Caco-2 (cell line): ENCODE results near the gene ESRRB. TPM values are rescaled to one million over a fixed set of nuclear protein-coding genes. Genes with fewer than 3 reads are reported as not detected.

ENCODE experiments used
- BruUV-seq: library from RNA; stranded (reverse); fragments of 400-500 nt; replicated peaks from 2 replicates; lab custom pipeline; 2021; lab: Mats Ljungman, UMichigan
- CTCF ChIA-PET: fragments of 300-600 bp; sonication (Branson Sonifier 250); formaldehyde crosslinking; loops from one replicate; lab custom pipeline; 2022; ENCODE audit warnings: antibody characterized with exemption; lab: Charles Lee
- POLR2A ChIA-PET: fragments of 300-600 bp; sonication (Branson Sonifier 250); formaldehyde crosslinking; loops from one replicate; lab custom pipeline; 2022; ENCODE audit warnings: antibody characterized with exemption; lab: Charles Lee
- DNase-seq, 2 experiments: peaks; one replicate each; pipeline versions ENCODE4 v3.0.0 to v3.0.0-alpha.2; 2020 to 2022
- H3K27me3 ChIP-seq: replicated peaks from 2 replicates; pipeline ENCODE4 v1.6.0; 2011; ENCODE audit warnings: low read length; ENCODE audit not compliant: control insufficient read depth, insufficient read depth
- H3K36me3 ChIP-seq: 2 replicates; pipeline ENCODE4 v1.5.1; 2011; ENCODE audit warnings: low read length; ENCODE audit not compliant: control insufficient read depth, insufficient read depth
- H3K4me1 ChIP-seq: fragments of 250-450 bp; sonication (Bioruptor Pico); 2 replicates; pipeline ENCODE4 v1.5.1; 2020; ENCODE audit warnings: mild to moderate bottlenecking
- H3K4me3 ChIP-seq: 2 replicates; pipeline ENCODE4 v1.5.1; 2011; ENCODE audit warnings: low read depth, mild to moderate bottlenecking, control low read depth, low read length
- H3K9me3 ChIP-seq: fragments of 250-450 bp; sonication (Bioruptor Pico); 2 replicates; pipeline ENCODE4 v1.5.1; 2020; ENCODE audit warnings: mild to moderate bottlenecking, moderate library complexity
- H3K27ac Mint-ChIP-seq: one replicate; pipeline ENCODE4 v1.8.0; 2022; ENCODE audit warnings: mixed read lengths; ENCODE audit not compliant: unreplicated experiment
- H3K27me3 Mint-ChIP-seq: one replicate; pipeline ENCODE4 v1.8.0; 2022; ENCODE audit warnings: mixed read lengths; ENCODE audit not compliant: insufficient read depth, unreplicated experiment
- H3K36me3 Mint-ChIP-seq: one replicate; pipeline ENCODE4 v1.8.0; 2022; ENCODE audit warnings: mild to moderate bottlenecking, mixed read lengths; ENCODE audit not compliant: insufficient read depth, unreplicated experiment
- H3K4me1 Mint-ChIP-seq: one replicate; pipeline ENCODE4 v1.8.0; 2022; ENCODE audit warnings: low read depth, mixed read lengths; ENCODE audit not compliant: unreplicated experiment
- H3K4me3 Mint-ChIP-seq: one replicate; pipeline ENCODE4 v1.8.0; 2022; ENCODE audit warnings: mild to moderate bottlenecking, moderate library complexity, mixed read lengths; ENCODE audit not compliant: unreplicated experiment
- H3K9me3 Mint-ChIP-seq: one replicate; pipeline ENCODE4 v1.8.0; 2022; ENCODE audit warnings: mixed read lengths; ENCODE audit not compliant: unreplicated experiment
- intact Hi-C: fragments of 100-400 bp; cut with micrococcal nuclease; formaldehyde crosslinking; loops from one replicate; pipeline ENCODE4 v1.10.0; 2022; ENCODE audit not compliant: unreplicated experiment
- total RNA-seq: library from RNA; stranded (reverse); gene quantifications from 2 replicates; pipeline ENCODE4 v1.2.3, GENCODE V29; 2022
- TF ChIP-seq, protein P1 (sequence below), 2 experiments: fragments of 200-600 bp in 1 of 2; IDR thresholded peaks; 1 replicate in 1 of 2; 2 replicates in 1 of 2; pipeline versions ENCODE4 v1.5.1 to v1.8.0; 2011 to 2022; ENCODE audit warnings: antibody characterized with exemption in 1 of 2, control low read depth in 1 of 2, inconsistent platforms in 1 of 2, low read depth in 1 of 2, low read length in 1 of 2, mild to moderate bottlenecking in 1 of 2, moderate library complexity in 1 of 2; ENCODE audit not compliant: insufficient read depth in 1 of 2, severe bottlenecking in 1 of 2, unreplicated experiment in 1 of 2

Gene ESRRB
- total RNA-seq, 1 experiment from 2014 or later: not detected

DNA sequence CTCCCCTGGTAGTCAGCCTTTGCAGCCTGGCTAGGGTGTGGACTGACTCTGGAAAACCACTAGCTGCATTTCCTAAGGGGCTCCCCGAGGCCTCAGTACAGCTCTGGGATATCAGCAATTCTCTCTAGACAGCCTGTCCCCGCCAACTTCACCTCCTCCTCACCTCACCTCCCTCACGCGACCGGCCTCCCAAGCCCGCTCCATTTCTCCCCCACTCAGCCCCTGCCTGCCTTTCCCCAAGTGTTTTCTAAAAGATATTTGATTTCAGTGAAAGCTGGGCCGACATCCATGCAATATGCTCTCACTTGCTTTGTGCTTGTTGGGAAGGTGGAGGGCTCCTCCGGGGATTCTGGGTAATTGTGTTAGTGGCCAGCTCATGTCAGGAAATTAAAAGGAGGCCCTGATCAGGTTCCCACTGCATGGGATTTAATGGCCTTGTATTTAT lies 91.8 kb downstream of the ESRRB start:
- H3K9me3 Mint-ChIP-seq: no peaks in the 10 kb centered on the region
- POLR2A ChIA-PET: no interaction called here
- intact Hi-C loops: no loop called here
- H3K27me3 Mint-ChIP-seq: peaks cover 11% of the 10 kb centered on the region
- Histone ChIP-seq H3K27me3 (no peaks in the 10 kb centered on the region), H3K36me3 (no peaks in the 10 kb centered on the region), H3K9me3 (no peaks in the 10 kb centered on the region), H3K4me1 (no peaks in the 10 kb centered on the region), H3K4me3 (no peak overlapping the region)
- no peak overlapping the region for H3K4me3 Mint-ChIP-seq
- DNase-seq: no peak
- no TSS peak for BruUV-seq
- H3K4me1 Mint-ChIP-seq: no peaks in the 10 kb centered on the region
- TF ChIP-seq, protein P1, sequence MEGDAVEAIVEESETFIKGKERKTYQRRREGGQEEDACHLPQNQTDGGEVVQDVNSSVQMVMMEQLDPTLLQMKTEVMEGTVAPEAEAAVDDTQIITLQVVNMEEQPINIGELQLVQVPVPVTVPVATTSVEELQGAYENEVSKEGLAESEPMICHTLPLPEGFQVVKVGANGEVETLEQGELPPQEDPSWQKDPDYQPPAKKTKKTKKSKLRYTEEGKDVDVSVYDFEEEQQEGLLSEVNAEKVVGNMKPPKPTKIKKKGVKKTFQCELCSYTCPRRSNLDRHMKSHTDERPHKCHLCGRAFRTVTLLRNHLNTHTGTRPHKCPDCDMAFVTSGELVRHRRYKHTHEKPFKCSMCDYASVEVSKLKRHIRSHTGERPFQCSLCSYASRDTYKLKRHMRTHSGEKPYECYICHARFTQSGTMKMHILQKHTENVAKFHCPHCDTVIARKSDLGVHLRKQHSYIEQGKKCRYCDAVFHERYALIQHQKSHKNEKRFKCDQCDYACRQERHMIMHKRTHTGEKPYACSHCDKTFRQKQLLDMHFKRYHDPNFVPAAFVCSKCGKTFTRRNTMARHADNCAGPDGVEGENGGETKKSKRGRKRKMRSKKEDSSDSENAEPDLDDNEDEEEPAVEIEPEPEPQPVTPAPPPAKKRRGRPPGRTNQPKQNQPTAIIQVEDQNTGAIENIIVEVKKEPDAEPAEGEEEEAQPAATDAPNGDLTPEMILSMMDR (IDR thresholded peaks at IDR 0.05; ENCODE audit: insufficient read depth in 1 of 2, low read depth in 1 of 2, low read length in 1 of 2, severe bottlenecking in 1 of 2, unreplicated experiment in 1 of 2): no peak
- no peaks in the 10 kb centered on the region for H3K36me3 Mint-ChIP-seq
- CTCF ChIA-PET: no interaction called here
- H3K27ac Mint-ChIP-seq: no peak overlapping the region

GRCh38 chr14:76472199-76472723 lies 96.3 kb downstream of the ESRRB start:
- H3K27me3 ChIP-seq: no peaks in the 10 kb centered on the region

GRCh38 chr14:76473481-76474263 lies 97.7 kb downstream of the ESRRB start:
- ChIA-PET CTCF (no interaction called here), POLR2A (no interaction called here)
- intact Hi-C loops: no loop called here
- no peaks in the 10 kb centered on the region for H3K9me3 ChIP-seq
- H3K4me1 ChIP-seq: no peaks in the 10 kb centered on the region
- H3K27me3 ChIP-seq: no peaks in the 10 kb centered on the region
- H3K4me3 Mint-ChIP-seq: no peak overlapping the region
- no peak for DNase-seq
- no peak overlapping the region for H3K27ac Mint-ChIP-seq
- peaks cover 17% of the 10 kb centered on the region for H3K27me3 Mint-ChIP-seq
- no peak overlapping the region for H3K4me3 ChIP-seq
- no peaks in the 10 kb centered on the region for H3K4me1 Mint-ChIP-seq
- no peaks in the 10 kb centered on the region for H3K36me3 Mint-ChIP-seq
- H3K36me3 ChIP-seq: no peaks in the 10 kb centered on the region
- no TSS peak for BruUV-seq
- TF ChIP-seq, protein P1 (IDR thresholded peaks at IDR 0.05; ENCODE audit: insufficient read depth in 1 of 2, low read depth in 1 of 2, low read length in 1 of 2, severe bottlenecking in 1 of 2, unreplicated experiment in 1 of 2): peak in 1 of 2 experiments; percentile 30
- H3K9me3 Mint-ChIP-seq: no peaks in the 10 kb centered on the region

More at GRCh38 chr14:76472199-76472723, 96.3 kb downstream of the ESRRB start:
- no peaks in the 10 kb centered on the region for H3K36me3 ChIP-seq
- Mint-ChIP-seq H3K36me3 (no peaks in the 10 kb centered on the region), H3K27ac (no peak overlapping the region), H3K27me3 (peaks cover 17% of the 10 kb centered on the region), H3K4me1 (no peaks in the 10 kb centered on the region), H3K9me3 (no peaks in the 10 kb centered on the region), H3K4me3 (no peak overlapping the region)
- H3K4me3 ChIP-seq: no peak overlapping the region
- BruUV-seq: no TSS peak
- CTCF ChIA-PET: no interaction called here
- TF ChIP-seq, protein P1 (IDR thresholded peaks at IDR 0.05; ENCODE audit: insufficient read depth in 1 of 2, low read depth in 1 of 2, low read length in 1 of 2, severe bottlenecking in 1 of 2, unreplicated experiment in 1 of 2): no peak
- H3K9me3 ChIP-seq: no peaks in the 10 kb centered on the region
- POLR2A ChIA-PET: no interaction called here
- intact Hi-C loops: no loop called here
- no peak for DNase-seq
- H3K4me1 ChIP-seq: no peaks in the 10 kb centered on the region
